Measurements from ENCODE around the gene MAP3K5.

- TF ChIP-seq POLR2AphosphoS5 (IDR thresholded peaks at IDR 0.05) (no peak), CTCF (IDR thresholded peaks at IDR 0.05) (no peak), POLR2A (IDR thresholded peaks at IDR 0.05) (no peak)
Measured at GRCh38 chr6:136576821-136577220, 215.5 kb downstream of the MAP3K5 start.

Data from suprapubic skin (tissue), 4 donors.